HUES6 (cell line): Measurements from ENCODE around the gene CYTH4.

Experiments used
- H3K27ac ChIP-seq: 2 replicates; pipeline ENCODE4 v1.7.0; 2013; ENCODE audit warnings: low read depth, mild to moderate bottlenecking, low read length, inconsistent platforms
- H3K27me3 ChIP-seq: 2 replicates; pipeline ENCODE4 v1.6.1; 2013; ENCODE audit warnings: low read length; ENCODE audit not compliant: control insufficient read depth, insufficient read depth
- H3K36me3 ChIP-seq: 2 replicates; pipeline ENCODE4 v1.6.1; 2013; ENCODE audit warnings: low read length; ENCODE audit not compliant: control insufficient read depth, insufficient read depth
- H3K4me1 ChIP-seq: 2 replicates; pipeline ENCODE4 v1.6.1; 2013; ENCODE audit warnings: low read length; ENCODE audit not compliant: control insufficient read depth, insufficient read depth
- H3K4me3 ChIP-seq: 2 replicates; pipeline ENCODE4 v1.5.1; 2013; ENCODE audit warnings: low read depth, low read length
- H3K9ac ChIP-seq: one replicate; pipeline ENCODE4 v1.6.1; 2013; ENCODE audit warnings: mild to moderate bottlenecking, low read length
- H3K9me3 ChIP-seq: 2 replicates; pipeline ENCODE4 v1.6.1; 2013; ENCODE audit warnings: low read depth, low read length; ENCODE audit not compliant: control insufficient read depth, insufficient read depth

CYTH4 gene

DNA sequence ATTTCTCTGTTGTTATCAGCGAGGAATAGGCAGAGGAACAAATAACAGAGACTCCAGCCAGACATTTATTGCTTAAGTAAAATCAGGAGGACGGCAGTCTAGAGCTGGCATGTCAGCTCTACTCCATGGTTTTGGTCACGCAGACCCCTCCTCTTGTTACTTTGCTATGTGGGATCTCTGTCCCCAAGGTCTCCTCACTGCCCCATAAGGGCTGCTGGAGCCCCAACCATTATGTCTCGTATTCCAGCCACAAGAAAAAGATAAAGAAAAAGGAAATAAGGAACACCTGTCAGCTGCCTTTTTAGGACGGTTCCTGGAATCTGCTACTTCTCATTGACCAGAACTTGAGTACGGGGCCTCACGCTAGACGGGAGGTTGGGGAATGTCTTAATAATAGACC is 74.6 kb downstream of the CYTH4 start:
- Histone ChIP-seq H3K27ac (no peak overlapping the region), H3K9me3 (no peaks in the 10 kb centered on the region), H3K4me1 (peaks cover 12% of the 10 kb centered on the region; the same call in 1 of the 2 replicates), H3K36me3 (no peaks in the 10 kb centered on the region), H3K9ac (no peak overlapping the region), H3K27me3 (no peaks in the 10 kb centered on the region; the same call in 1 of the 2 replicates), H3K4me3 (no peak overlapping the region)

DNA sequence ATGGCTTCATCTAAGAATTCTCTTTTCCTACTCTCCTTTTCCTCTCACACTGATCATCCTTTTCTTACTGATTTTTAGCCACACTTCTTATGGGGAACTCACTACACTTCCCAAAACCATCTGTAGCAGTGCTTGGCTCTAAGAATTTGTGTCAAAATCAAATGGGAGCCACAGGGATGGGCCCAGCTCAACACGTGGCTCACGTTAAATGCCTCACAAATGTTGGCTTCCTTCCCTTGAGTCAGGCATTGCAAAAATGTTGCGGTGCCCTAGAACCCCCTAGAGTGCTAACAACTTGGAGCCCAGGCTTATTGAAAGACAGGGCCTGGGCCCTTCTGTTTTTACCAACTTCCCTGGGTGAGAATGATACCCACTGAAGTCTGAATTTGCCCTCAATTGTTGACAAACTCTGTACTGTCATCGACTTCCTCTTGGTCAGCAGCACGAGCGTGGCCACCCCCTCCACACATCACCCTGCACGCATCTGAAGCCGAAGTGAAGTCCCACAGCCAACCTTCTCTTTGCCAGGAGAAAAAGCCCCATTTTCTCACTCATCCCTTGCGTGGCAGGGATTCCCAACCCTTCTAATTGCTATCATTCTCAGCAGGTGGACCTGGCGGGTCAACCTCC is 75.3 kb downstream of the CYTH4 start:
- H3K4me1 ChIP-seq = peaks cover 12% of the 10 kb centered on the region; the same call in 1 of the 2 replicates
- no peak overlapping the region for H3K9ac ChIP-seq
- no peaks in the 10 kb centered on the region for H3K36me3 ChIP-seq
- H3K4me3 ChIP-seq = no peak overlapping the region
- no peaks in the 10 kb centered on the region for H3K9me3 ChIP-seq
- no peaks in the 10 kb centered on the region; the same call in 1 of the 2 replicates for H3K27me3 ChIP-seq
- H3K27ac ChIP-seq = no peak overlapping the region

DNA sequence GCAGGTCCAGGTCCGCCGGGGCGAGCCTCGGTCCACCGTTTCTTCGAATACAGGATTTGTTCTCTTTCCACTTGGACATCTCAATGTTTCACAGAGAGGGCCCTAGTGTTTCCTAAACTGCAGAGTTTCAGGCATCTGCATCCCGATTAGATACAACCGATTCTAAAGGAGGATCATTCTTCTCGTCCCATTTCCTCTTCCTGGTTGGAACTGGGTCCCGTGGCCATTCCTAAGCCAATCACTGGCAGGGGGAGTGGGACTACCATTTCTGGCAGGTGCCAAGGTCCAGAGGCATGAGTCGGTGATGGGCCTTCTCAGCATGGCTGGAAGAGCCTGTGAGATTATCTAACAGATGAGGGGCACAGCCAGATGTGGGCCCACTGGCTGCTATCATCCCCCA is 76.1 kb downstream of the CYTH4 start:
- Histone ChIP-seq H3K27ac (no peak overlapping the region), H3K36me3 (no peaks in the 10 kb centered on the region), H3K27me3 (no peaks in the 10 kb centered on the region; the same call in 1 of the 2 replicates), H3K9me3 (no peaks in the 10 kb centered on the region), H3K4me3 (no peak overlapping the region), H3K4me1 (peaks cover 12% of the 10 kb centered on the region; the same call in 1 of the 2 replicates), H3K9ac (no peak overlapping the region)

DNA sequence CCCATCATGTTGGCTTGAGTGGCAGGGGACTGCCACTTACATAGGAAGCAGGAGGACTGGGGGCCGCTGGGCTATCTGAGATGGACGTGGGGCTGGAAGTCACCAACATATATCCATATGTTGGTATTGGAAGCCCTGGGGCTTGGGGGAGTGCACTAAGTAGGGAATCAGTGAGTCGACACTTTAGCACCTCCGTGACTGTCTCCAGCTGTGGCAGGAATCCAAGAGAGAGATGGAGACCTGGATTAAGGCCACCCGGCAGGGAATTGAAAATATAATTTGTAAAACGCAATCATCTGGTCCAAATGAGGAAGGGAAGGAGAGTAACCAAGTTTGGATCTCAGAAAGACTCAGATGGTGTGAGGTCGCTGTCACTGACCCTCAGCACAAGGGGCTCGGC is 76.6 kb downstream of the CYTH4 start:
- Histone ChIP-seq H3K27me3 (no peaks in the 10 kb centered on the region; the same call in 1 of the 2 replicates), H3K9me3 (no peaks in the 10 kb centered on the region), H3K27ac (no peak overlapping the region), H3K4me1 (peaks cover 12% of the 10 kb centered on the region; the same call in 1 of the 2 replicates), H3K36me3 (no peaks in the 10 kb centered on the region), H3K9ac (no peak overlapping the region), H3K4me3 (no peak overlapping the region)

DNA sequence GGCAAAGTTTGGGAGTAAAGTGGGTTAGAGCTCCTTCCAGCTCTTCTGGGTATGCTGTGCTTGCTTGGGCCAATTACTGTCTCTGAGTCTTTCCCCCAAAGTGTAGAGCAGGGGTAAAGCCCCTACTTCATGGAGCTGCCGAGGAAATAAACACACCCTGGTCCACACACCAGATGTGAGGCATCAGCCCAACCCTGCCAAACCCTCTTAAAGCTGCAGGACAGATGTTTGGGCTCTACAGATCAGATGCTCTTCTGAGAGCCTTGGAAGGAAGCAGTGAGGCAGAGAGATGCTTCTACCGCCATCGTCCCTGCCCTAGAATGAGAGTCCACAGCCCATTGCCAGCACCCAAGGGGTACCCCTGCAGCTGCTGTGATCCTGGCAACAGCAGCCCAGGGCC is 80.3 kb downstream of the CYTH4 start:
- Histone ChIP-seq H3K4me1 (peaks cover 12% of the 10 kb centered on the region; the same call in 1 of the 2 replicates), H3K9ac (no peak overlapping the region), H3K27me3 (no peaks in the 10 kb centered on the region; the same call in 1 of the 2 replicates), H3K4me3 (no peak overlapping the region), H3K27ac (no peak overlapping the region), H3K36me3 (no peaks in the 10 kb centered on the region), H3K9me3 (no peaks in the 10 kb centered on the region)

DNA sequence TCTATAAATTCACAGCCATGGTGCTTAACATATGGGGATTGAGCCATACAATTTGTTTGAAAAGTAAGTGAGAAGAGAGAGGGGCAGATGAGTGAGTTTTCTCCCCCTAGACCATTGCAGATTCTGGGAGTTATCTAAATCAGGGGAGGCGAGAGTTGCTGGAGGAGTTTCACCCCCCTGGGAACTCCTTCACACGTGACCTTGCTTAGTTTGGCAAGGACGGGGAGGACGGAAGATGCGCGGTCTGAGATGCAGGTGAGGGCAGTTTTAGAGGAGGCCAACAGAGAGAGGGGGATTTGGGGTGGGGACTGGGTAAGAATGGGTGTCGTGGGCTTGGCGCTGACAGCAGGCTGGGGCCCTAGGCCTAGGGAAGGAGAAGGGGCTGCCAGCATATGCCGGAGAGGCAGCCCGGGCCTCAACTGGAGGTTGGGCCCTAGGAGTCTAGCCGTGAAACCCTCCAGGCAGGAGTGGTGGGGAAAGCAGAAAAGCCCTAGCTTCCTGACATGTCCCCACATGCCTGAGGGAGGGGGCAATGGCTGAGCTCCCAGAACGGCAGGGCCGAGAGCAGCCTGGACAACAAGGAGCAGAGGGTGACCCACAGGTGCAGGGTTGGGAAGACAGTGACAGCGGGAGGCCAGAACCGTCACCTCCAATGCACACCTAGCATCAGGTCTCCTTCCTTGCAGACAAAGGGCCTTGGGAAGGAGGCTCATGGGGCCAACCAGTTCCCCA is 81.1 kb downstream of the CYTH4 start:
- Histone ChIP-seq H3K9ac (no peak overlapping the region), H3K36me3 (no peaks in the 10 kb centered on the region), H3K9me3 (no peaks in the 10 kb centered on the region), H3K27ac (0 out of 2 replicates have a peak overlapping the region, but pooled peaks have one; percentile 32), H3K4me1 (peaks cover 18% of the 10 kb centered on the region), H3K4me3 (no peak overlapping the region), H3K27me3 (no peaks in the 10 kb centered on the region; the same call in 1 of the 2 replicates)
